HG03066 (cell line): ENCODE data around the gene SMAP1.
A peak's percentile ranks its signal among the peaks of the same experiment; 100 is the strongest.
"Not testable (repeated sequence)": the region's sequence is repeated elsewhere in the genome, so short reads cannot be mapped to it uniquely, and the experiment has no call there.

Experiments used
- ATAC-seq: cut with Tn5 transposase; IDR thresholded peaks from one replicate; pipeline ENCODE4 v1.9.1; 2021; ENCODE audit warnings: low read depth; ENCODE audit not compliant: unreplicated experiment

Gene SMAP1

DNA sequence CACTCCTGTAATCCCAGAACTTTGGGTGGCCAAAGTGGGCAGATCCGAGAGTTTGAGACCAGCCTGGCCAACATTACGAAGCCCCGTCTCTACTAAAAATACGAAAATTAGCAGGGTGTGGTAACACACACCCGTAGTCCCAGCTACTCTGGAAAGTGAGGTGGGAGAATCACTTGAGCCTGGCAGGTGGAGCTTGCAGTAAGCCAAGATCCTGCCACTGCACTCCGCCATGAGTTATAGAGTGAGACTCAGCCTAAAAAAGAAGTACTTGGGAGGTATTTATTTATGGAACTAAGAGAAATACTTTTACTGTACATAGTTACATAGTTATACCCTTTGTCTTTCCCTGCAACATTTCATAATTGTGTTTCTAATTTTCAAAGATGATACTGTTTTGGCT lies 67.8 kb downstream of the SMAP1 start:
- no peak for ATAC-seq

DNA sequence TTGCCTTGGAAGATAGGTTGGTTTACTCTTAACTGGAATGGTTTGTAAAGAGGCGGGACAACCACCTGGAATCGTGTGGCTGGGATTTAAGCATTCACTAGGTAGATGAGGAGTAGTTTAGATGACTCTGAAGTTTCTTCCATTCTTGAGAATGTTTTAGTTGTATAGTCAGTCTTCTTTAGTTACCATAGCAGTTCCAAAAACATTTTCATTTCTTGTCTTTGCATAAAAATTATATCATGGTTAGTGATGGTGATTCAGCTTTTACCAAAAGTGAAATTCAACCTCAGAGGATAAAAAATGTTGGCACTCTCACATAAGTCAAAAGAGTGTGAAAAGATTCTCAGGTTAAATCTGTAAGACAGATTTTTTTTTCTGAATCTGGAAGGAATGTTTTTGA lies 70.3 kb downstream of the SMAP1 start:
- no peak for ATAC-seq

DNA sequence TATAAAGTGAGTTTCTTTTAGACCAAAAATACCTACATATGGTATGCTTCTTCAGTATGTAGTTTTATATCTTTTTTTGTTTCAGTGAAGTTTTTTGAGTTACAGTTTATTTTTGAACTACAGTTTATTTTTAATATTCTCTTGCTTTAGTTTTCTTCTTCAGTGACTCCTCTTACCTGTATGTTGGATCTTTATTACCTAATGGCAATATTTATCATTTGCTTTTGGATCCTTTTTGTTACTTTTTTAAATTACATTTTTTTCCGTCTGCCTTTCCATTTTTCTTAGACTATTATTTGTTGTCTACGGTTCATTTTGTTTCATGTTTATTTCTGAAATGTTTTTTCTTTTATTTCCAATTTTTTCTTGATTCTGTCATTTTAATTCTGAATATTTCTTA lies 71.9 kb downstream of the SMAP1 start:
- ATAC-seq = no peak

DNA sequence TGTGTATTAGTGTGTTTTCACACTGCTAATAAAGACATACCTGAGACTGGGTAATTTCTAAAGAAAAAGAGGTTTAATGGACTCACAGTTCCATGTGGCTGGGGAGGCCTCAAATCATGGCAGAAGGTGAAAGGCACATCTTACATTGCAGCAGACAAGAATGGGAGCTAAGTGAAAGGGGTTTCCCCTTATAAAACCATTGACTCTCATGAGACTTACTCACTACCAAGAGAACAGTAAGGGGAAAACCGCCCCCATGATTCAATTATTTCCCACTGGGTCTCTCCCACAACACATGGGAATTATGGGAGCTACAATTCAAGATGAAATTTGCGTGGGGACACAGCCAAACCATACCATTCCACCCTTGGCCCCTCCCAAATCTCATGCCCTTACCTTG lies 73.1 kb downstream of the SMAP1 start:
- ATAC-seq = not testable (repeated sequence)

DNA sequence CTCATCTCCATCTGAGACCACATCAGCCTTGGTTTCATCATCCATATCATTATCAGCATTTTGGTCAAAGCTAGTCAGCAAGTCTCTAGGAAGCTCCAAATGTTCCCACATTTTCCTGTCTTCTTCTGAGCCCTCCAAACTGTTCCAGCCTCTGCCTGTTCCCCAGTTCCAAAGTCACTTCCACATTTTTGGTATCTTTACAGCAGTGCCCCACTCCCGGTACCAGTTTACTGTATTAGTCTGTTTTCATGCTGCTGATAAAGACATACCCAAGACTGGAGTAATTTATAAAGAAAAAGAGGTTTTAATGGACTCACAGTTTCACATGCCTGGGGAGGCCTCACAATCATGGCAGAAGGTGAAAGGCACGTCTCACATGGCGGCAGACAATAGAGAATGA lies 74.8 kb downstream of the SMAP1 start:
- not testable (repeated sequence) for ATAC-seq

DNA sequence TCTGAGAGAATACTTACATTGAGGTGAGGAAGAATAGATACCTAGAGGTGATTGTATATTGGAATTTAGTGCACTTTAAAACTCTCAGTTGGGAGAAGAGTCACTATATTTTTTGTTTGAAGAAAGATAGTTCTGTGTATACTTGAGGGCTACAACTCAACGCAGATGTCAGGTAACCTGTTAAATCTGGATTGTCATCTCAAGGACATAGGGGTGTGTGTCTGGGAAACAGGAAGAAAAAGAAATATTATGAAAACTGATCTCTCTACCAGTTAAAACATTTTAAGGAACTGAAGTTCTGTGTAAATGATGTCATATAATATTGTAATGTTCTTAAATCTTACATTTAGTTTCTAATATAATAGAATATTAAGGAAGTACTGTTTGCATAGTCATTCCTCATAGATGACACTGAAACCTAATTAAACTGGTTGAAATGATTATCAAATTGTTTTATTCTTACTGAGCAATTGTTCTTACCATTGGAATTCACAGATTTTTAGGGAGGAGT lies 86.2 kb downstream of the SMAP1 start:
- ATAC-seq = no peak

DNA sequence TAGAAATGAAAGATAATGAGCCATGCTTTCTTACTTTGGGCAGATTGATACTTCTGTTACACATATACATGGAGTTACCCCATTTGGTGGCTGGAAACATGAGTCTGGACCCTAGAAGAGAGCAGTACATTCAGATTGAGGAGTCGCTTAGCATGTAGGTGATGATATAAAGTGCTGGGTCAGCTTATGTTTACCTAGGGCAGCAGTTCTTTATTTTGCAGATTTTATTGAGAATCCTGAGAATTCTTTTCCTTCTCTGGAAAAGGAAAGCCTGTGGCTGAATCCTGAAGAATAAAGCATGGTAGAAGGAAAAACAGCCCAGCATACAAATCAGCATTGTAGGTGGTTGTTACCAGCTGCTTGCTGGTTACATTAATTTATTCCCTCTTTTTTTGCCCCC lies 91.2 kb downstream of the SMAP1 start:
- ATAC-seq = no peak

DNA sequence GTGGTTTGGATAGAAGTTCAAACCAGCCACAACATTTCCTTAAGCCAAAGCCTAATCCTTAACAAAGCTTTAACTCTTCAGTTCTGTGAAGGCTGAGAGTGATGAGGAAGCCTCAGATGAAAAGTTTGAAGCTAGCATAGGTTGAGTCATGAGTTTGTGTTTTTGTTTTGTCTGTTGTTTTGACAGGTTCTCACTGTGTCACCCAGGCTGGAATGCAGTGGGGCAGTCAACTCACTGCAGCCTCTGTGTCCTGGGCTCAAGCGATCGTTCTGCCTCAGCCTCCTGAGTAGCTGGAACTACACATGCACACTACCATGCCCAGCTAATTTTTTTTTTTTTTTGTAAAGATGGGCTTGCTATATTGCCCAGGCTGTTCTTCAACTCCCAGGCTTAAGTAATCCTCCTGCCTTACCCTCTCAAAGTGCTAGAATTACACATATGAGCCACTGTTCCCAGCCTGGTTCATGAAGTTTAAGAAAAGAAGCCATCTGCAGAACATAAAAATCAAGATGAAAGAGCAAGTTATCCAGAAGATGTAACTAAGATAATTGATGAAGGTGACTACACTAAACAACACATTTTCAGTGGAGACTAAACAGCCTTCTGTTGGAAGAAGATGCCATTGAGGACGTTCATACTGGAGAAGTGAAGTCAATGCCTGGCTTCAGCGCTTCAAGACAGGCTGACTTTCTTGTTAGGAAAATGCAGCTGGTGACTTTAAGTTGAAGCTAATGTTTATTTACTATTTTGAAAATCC lies 96.2 kb downstream of the SMAP1 start:
- ATAC-seq = no peak

DNA sequence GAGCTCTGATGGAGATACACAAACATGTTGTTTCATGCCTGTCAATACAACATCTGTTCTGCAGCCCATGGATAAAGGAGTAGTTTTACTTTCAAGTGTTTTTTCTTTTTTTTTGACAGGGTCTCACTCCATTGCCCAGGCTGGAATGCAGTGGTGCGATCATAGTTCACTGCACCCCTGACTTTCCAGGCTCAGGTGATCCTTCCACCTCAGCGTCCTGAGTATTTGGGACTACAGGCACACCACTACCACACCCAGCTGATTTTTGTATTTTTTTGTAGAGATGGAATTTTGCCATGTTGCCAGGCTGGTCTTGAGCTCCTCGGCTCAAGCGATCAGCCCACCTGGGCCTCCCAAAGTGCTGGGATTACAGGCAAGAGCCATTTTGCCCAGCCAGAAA lies 97.0 kb downstream of the SMAP1 start:
- ATAC-seq = no peak

DNA sequence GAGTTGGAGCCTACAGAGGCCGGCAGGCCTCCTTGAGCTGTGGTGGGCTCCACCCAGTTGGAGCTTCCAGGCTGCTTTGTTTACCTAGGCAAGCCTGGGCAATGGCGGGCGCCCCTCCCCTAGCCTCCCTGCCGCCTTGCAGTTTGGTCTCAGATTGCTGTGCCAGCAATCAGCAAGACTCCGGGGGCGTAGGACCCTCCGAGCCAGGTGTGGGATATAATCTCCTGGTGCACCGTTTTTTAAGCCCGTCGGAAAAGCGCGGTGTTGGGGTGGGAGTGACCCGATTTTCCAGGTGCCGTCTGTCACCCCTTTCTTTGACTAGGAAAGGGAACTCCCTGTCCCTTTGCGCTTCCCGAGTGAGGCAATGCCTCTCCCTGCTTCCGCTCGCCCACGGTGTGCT lies 103.7 kb downstream of the SMAP1 start:
- not testable (repeated sequence) for ATAC-seq

DNA sequence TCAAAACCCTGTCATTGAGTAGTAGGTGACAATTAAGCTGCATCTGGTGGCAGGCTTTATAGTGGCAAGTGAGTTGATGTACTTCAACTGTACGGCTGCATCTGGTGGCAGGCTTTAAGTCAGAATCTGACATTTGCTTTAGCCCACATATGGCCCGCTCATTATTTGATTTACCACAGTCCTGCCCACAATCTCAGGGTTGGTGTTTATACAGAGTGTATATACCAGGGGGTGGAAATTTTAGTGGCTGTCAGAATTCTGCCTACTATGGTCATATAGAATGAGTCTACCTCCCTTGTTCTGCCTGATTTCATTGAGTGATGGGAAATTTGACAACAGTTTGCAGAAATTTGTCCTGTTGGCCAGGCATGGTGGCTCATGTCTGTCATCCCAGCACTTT lies 112.3 kb downstream of the SMAP1 start:
- ATAC-seq = no peak

DNA sequence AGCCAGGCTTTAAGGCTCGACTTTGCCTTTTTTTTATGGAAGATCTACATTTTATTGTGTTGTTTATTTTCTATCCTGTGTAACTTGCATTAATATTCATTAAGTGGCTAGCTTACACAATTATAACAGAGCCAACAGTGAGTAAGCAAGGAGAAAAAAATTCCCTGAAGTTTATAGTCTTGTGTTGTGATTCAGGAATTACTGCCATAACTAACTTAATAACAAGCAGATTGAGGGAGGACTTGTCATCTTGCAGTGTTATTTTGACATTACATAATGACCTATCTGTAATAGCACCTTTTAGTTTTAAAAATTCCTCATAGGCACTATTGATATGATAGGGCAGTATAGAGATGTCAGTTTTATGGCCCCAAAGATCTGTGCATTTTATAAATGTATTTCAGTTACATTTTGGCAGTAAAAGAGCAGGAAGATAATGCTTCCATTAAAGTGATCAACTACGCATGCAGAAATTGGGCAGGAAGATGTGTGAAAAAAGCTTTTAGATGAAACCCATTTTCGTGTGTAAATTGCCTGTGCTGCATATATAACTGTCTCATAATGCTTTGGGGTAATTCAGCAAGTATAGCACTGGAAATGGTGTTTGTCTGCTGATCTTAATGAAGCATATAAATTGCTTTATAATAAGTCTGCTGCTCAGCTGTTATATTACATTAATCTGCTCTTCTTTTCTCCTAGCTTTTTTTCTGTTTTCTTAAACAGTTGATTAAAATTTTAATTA lies 123.0 kb downstream of the SMAP1 start:
- no peak for ATAC-seq

DNA sequence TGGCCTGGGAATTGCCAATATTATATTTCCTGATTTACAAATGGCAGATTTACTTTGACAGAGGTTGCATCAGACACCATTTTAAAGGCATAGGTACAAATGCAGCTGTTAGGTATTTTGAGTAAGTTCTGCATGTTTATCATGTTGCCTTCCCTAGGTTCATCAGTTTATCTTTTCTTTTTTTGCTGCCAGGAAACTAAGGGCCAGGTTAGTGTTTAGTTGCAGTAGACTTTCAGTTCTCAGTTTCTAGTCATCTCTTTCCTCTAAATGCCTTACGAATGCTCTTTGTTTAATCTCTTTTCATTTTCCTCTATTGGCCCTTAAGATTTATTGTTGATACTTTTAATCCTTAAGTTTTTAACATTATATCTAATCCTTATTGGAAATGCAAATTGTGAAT lies 129.9 kb downstream of the SMAP1 start:
- peak; percentile 80 for ATAC-seq

DNA sequence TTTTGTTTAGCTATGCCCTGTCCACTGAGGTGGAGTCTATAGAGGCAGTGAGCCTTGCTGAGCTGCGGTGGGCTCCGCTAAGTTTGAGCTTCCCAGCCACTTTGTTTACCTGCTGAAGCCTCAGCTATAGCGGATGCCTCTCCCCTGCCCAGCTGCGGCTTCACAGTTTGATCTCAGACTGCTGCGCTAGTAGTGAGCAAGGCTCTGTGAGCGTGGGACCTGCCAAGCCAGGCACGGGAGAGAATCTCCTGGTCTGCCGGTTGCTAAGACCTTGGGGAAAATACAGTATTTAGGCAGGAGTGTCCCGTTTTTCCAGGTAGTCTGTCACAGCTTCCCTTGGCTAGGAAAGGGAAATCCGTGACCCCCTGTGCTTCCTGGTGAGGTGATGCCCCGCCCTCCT lies 138.4 kb downstream of the SMAP1 start:
- no peak for ATAC-seq

DNA sequence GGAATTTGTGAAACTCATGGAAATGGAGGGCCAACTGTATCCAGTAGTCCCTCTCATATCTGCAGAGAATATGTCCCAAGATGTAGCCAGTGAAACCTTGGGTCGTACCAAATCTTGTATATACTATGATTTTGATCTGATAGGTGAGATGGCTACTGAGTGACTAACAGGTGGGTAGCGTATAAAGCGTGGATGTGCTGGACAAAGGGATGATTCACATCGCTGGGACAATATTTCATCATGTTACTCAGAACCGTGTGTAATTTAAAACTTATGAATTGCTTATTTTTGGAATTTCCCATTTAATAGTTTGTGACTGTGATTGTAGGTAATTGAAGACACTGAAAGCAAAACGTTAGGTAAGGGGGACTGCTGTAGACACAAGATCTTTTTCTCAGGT lies 144.1 kb downstream of the SMAP1 start:
- ATAC-seq = no peak

DNA sequence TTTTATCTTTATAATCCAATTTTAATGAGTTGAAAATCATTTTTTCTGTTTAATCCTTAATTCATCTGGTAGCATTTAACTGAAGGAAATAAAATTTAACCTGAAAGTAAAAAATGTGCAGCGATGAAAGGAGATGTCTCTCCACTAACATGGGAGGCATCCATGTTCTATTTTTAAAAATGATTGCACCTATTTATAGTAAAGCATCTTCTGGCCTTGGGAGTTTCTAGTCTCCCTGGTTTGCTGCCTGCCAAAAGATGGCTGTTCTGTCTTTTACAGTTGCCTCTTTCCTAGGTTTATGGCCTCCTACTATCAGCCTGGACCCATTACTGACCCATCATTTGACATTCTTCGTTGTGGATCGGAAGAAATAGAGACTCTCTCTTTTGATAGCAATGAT lies 146.2 kb downstream of the SMAP1 start:
- ATAC-seq = no peak

DNA sequence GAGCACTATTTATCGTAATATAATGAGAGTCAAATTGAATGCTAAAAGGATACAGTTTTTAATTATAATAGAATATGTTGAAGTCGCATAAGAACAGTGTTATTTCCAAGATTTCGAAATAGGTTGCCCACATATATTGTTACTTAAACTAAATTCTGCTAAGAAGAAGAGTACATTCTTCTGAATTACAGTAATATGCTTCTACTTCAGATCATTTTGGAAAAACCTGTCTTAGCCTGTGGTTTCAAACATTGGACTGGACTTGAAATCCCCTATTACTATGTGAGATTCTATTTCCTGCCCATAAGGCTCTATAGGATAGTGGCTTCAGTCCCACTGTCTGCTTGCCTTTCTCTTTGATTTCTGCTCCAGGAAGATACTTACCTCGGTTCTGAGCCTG lies 152.0 kb downstream of the SMAP1 start:
- no peak for ATAC-seq

DNA sequence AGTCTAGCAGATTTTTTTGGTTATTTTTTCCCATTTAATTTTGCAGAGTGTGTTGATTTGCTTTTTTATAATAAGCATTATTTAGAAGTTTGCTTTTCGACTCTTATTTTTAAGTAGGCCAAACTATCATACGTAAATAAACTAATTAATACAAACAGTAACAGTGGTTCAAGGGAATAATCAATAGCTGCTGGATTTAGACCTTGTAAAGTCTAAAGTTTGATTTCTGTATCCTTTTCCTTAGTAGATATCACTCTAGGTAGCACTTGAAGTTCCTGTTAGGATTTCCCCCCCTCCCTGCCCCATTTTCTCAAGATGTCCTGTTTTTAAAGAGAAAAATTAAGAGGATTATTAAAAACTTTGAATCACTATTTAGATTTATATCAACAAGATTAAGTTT lies 153.1 kb downstream of the SMAP1 start:
- no peak for ATAC-seq

DNA sequence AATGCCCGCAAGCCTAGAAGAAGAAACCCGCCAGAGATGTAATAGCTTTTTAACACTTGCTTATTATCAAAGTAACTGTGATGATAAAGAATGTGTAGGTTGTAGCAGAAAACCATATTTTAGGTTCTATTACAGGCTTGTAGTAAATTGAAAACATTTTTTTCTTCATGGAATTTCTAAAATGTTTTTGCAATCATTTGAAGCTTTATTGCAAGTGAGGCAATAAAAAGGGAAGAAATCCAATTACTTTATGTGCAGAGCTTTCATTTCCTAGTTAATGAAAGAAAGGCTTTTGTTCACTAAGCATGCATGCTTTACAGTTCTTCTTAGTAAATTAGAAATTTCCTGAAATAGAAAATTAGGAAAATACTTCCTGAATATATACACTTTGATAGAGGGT lies 154.1 kb downstream of the SMAP1 start:
- ATAC-seq = no peak

DNA sequence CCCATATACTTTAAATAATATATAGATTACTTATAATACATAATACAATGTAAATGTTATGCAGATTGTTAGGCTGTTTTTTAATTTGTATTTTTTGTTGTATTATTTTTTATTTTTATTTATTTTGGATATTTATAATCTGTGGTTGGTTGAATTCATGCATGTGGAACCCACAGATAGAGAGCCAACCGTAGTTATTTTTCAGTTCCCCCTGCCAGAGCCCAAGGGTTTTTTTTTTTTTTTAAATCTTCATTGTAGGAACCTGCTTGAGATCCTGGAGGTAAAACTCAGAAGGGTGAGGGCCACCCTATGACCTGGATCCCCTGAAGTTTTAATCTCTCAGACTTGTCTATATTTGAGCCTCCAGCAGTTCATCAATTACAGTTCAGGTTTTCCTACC lies 156.0 kb downstream of the SMAP1 start:
- no peak for ATAC-seq

DNA sequence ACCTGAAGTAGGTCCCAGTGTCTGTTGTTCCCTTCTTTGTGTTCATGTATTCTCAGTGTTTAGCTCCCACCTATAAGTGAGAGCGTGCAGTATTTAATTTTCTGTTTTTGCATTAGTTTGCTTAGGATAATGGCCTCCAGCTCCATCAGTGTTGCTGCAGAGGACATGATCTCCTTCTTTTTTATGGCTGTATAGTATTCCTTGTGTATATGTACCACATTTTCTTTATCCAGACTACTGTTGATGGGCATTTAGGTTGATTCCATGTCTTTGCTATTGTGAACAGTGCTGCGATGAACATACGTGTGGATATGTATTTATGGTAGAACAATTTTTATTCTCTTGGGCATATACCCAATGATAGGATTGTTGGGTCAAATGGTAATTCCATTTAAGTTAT lies 163.7 kb downstream of the SMAP1 start:
- ATAC-seq = no peak

DNA sequence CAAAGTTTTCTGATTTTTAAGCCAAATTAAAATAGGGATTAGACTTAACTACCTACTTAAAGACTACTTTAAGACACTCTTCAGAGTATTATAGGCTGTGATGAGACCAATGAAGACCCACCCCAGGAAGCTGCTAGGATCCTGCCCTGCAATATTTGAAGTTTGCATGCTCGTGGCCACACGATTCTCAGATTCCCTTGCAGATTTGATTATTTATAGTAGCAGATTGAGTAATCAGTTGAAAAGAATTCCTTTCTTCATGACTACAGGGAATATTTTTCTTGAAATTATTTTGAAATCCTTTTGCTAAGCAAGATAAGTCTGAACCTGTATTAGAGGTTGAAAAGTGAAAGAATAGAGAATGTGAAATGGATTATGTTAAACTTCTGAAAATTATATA lies 166.8 kb downstream of the SMAP1 start:
- ATAC-seq = no peak
